HG03103 (cell line): ENCODE results near the gene SON.
"Not testable (repeated sequence)": the region's sequence is repeated elsewhere in the genome, so short reads cannot be mapped to it uniquely, and the experiment has no call there.

Experiments used
- ATAC-seq: cut with Tn5 transposase; IDR thresholded peaks from one replicate; pipeline ENCODE4 v1.9.1; 2021; ENCODE audit warnings: low read depth; ENCODE audit not compliant: unreplicated experiment

The SON gene

GRCh38 chr21:33572350-33572749 is 29.5 kb downstream of the SON start:
- ATAC-seq = no peak

- ATAC-seq = not testable (repeated sequence)
These were observed 33.9 kb downstream of the SON start for GRCh38 chr21:33576741-33577141.

DNA sequence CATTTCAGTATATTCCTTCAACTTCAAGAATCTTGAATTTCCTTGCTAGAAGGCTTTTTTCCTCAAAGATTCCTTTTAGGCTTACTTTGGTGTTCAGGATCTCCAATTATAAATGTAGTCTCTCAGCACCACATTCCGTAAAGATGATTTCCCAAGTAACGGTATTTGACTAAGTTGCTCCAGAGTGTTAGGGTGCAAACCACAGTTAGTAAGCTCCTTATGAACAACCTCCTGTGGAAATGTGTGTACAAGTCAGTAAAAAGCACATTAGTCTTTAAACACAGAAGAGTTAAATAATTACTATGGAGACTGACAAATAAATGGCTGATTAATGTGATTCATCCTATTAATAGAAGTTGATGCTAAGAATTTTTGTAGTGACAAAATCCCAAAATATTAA is 35.4 kb downstream of the SON start:
- ATAC-seq = no peak

- ATAC-seq = no peak
These were observed 36.2 kb downstream of the SON start for GRCh38 chr21:33578959-33579542.

DNA sequence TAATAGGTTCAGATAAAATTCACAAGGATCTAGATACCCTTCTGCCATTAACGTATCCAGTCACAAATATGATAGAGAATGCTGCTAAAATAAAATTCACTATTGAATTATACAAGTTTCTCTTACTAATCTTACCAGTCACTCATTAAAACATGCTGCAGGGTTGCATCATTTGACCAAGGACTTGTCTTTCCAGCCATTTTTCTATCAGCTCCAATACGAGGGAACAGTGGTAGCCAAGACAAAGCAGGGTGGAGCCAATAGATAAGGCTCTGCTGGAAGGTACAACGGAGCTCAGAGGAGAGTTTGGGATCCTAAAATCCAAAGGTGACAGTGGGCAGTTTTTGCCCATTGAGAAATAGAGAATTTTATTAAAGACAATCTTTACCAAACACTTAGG is 41.6 kb downstream of the SON start:
- ATAC-seq = no peak

DNA sequence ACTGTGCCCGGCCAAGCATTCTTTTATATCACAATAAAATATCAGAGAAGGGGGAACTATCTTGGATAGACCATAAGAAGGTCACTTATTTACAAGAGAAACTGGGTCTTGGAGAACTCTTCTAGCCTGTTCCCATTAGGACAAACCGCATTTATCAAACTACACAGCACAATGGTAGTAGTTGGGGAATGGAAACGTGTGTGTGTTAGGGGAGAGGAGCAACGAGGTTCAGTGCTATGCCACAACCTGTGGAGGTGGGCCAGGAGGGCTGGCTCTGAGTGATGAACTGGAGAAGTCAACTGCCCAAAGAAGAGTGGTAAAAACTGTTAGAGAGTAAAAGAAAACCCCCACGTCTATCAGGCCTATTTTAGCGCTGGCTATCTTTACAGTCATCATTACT is 44.1 kb downstream of the SON start:
- no peak for ATAC-seq

DNA sequence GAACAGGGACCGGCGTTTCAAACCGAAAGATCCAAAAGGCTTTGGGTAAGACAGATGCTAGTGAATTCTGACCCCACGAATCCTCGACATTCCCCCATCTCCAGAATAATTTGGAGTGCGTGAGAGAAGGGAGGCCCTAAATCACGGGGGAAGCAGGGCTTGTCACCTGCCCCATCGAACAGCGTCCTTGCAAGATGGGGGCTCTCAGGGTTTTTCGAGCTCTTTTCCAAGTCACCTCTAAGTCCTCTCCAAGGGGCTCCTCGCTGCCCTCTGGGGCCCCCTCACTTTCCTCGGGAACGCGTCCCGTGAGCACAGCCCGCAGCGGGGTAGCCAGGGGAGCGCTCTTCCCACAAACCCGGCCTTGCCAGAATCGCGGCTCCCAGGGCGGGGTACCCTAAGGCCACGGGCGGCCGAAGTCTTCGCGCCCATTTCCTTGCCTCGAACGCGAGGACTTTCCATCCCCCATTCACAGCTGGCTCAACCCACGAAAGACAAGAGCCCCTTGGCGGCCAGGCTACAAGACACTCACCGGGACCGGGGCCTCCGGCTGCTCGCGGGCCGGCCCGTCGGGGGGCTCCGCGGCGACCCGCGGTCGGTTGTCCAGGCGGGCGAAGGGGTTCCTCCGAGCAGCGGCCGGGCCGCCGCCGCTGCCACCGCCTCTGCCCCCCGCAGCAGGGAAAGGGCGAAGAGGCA is 45.1 kb downstream of the SON start:
- ATAC-seq = peak; percentile 21

DNA sequence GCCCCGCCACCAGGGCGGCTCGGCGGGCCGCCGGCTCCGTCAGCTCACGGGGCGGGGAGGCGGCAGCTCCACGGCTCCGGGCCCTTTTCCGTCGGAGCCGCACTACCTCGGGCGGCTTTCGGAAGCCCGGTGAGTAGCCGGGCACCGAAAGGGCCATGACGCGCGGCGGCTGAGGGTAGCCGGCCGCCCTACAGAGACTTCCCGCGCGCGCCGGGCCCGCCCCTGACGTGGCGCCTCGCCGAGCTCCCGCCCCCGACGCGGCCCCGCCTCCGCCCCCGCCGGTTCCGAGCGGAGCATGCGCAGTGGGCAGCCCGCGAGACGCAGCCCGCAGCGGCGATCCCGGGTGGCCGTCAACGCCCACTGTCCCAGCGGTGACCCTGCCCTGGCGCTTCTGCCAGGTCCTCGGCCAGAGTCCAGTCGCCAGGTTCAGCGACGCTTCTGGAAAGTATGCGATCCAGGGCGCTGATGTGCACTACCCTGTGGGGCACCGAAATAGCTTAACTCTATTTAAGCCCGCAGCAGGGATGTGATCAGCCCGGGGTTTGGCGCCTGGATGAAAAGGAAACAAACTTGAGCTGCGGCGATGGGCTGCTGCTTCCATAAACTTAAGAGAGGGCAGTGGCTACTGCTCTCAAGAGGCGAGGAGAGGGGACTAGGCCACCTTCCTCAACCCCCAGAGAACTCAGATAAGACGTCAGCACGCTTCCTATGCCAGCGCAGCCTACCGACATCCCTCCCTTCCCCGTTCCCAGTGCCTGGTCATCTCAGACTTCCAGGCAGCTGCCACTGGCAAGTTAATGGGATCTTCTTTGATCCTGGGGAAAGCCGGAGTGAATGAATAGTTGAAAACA is 45.9 kb downstream of the SON start, which contains the start of gene DONSON:
TSS of gene DONSON (minus strand) at position 200 of the 851 bp plus-strand sequence. CDS start at position 157, 43 bp downstream.
- ATAC-seq = peak; percentile 82

DNA sequence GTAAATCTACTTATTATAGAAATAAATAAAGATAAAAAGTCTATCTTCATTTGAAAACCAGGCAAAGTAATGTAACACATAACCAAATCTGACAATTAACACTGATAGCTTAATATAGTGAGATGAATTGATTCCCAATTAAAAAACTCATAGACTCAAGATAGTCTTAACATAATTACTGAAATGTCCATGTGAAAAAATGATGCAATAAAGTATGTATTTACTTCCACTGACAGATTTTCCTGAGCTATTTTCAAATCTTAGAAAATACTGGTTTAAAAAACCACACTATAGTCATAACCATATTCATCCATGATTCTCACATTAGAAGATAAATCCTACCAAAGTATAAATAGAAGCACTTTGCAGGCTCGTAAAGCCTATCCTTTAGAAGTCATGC is 55.2 kb downstream of the SON start:
- ATAC-seq = no peak

DNA sequence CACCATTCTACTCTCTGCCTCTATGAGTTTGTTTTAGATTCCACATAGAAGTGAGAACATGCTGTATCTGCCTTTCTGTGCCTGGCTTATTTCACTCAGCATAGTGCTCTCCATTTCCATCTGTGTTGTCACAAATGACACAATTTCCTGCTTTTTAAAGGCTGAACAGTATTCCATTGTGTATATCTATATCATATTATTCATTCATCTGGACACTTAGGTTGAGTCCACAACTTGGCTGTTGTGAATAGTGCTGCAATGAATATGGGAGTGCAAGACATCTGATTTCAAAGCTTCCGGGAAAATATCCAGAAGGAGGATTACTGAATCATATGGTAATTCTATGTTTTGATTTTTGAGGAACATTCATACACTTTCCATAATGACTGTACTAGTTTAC is 65.7 kb downstream of the SON start:
- no peak for ATAC-seq

DNA sequence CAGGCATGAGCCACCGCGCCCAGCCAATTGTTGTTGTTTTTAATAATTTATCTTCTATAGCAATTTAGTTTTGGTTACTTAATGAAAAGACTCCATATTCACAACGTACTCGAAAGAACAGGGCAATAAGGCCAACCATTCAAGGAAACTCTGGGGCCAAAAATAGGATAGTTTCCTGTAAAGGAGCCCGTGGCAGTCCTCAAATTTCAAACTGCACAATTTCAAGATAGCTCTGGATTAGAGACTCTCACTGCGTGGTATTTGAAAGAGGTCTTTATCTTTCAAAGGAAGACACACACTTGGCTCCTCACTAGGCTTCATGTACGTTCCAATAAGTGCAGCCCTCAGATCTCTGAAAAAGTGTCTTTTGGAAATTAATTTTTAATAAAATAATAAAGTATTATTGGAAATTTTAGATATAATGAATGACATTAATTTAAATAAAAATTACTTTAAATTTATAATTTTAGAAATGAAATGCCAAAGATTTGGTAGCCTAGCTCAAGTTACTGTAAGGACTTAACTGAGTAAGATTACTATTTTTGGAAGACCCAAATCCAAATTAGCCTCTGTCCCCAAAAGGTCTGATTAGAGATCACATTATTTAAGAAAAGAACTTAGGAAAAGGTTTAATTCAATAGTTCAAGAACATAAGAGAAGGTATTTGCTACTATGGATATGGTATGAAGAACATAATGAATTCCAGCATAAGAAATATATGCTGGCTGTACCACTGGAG is 68.3 kb downstream of the SON start:
- no peak for ATAC-seq

DNA sequence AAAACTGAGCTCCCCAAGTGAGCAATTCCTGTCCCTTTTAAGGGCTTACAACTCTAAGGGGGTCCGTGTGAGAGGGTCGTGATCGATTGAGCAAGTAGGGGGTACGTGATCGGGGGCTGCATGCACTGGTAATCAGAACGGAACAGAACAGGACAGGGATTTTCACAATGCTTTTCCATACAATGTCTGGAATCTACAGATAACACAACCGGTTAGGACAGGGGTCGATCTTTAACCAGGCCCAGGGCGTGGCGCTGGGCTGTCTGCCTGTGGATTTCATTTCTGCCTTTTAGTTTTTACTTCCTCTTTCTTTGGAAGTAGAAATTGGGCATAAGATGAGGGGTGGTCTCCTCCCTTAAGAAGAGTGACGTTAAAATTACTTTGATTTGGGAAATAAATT is 74.7 kb downstream of the SON start:
- not testable (repeated sequence) for ATAC-seq

- no peak for ATAC-seq
These were observed 75.6 kb downstream of the SON start for GRCh38 chr21:33618407-33618806.

DNA sequence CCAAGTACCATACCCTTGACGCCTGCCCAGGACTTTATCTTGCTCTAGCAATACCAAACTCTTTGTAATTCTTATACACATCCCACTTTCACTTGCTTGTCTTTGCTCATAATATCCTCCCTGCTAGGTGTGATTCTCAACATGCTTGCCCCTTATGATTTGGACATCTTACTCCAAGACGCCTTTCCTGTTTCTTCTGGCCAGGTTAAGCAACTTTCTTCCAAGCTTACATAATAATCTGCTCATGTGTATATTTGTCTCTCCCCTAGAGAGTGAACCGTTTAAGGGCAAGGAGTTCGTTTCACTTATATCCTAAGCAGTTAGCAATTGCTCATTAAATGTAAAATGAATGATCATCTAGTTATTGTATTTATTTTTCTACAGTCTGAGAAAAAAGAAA is 76.9 kb downstream of the SON start:
- ATAC-seq = no peak

DNA sequence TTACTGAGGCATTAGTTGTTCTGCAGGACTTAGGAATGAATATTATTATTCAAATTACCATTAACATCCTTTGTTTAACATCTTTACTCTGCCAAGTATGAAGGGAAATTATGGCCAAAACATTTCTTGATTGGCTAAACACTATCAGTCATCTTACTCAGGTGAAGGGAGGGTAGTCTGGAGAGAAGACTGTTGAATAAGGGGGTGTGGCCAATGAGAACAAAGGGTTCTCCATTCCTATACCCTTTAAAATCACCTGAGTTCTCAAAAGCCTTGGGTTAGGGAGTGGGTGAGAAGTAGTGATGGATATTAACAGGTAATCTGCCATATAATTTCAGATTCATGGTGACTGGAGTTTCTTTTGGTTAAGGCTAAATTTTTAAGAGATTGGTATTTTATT is 79.4 kb downstream of the SON start:
- ATAC-seq = no peak

DNA sequence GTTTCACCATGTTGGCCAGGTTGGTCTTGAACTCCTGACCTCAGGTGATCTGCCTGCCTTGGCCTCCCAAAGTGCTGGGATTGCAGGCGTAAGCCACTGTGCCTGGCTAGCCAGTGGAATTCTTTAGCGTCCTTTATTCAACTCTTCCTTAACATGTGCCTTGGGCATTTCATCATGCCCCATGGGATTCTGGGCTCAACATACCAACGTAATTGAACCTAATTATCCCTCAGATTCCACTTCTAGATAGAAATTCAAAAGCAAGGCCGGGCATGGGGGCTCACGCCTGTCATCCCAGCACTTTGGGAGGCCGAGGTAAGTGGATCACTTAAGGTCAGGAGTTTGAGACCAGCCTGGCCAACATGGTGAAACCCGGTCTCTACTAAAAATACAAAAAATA is 83.3 kb downstream of the SON start:
- not testable (repeated sequence) for ATAC-seq
